HEK293 (cell line): ENCODE results near the gene NCK2.

Experiments
- CTCF ChIA-PET: fragments of 350-600 bp; formaldehyde crosslinking; extraction: SDS; loops from one replicate; lab custom pipeline; 2021; ENCODE audit warnings: antibody characterized with exemption; lab: Yijun Ruan, JAX
- POLR2A ChIA-PET: fragments of 300-600 bp; formaldehyde crosslinking; extraction: SDS; loops from one replicate; lab custom pipeline; 2020; ENCODE audit warnings: antibody characterized with exemption, inconsistent platforms; lab: Yijun Ruan, JAX
- H3K27ac ChIP-seq: fragments of 200-500 bp; sonication (Bioruptor generic); 2 replicates; pipeline ENCODE4 v1.5.1; 2014; ENCODE audit warnings: low read depth, low read length, control low read depth, inconsistent platforms; ENCODE audit errors: extremely low read depth
- H3K36me3 ChIP-seq, 2 experiments: fragments of 200-500 bp in 1 of 2; sonication (Bioruptor generic) in 1 of 2; 1 replicate in 1 of 2; 2 replicates in 1 of 2; pipeline ENCODE4 v1.5.1; 2014 to 2017; ENCODE audit warnings: inconsistent platforms in 2 of 2, low read length in 2 of 2; ENCODE audit not compliant: control insufficient read depth in 2 of 2, insufficient read depth in 1 of 2
- H3K4me1 ChIP-seq: fragments of 200-500 bp; sonication (Bioruptor generic); 2 replicates; pipeline ENCODE4 v1.5.1; 2014; ENCODE audit warnings: mild to moderate bottlenecking, low read length, inconsistent platforms; ENCODE audit not compliant: control insufficient read depth, insufficient read depth
- H3K4me3 ChIP-seq: 2 replicates; pipeline ENCODE4 v1.5.1; 2011; ENCODE audit warnings: low read depth, mild to moderate bottlenecking, control low read depth, low read length, moderate library complexity
- H3K9me3 ChIP-seq: fragments of 200-500 bp; sonication (Bioruptor generic); 2 replicates; pipeline ENCODE4 v1.5.1; 2014; ENCODE audit warnings: low read depth, low read length, inconsistent platforms; ENCODE audit not compliant: control insufficient read depth, insufficient read depth
- MZF1 ChIP-seq: fragments of 450-650 bp; formaldehyde crosslinking; IDR thresholded peaks from 2 replicates; pipeline ENCODE4 v1.5.1; 2017; ENCODE audit warnings: missing biosample characterization, missing genetic modification characterization, borderline replicate concordance
- RBAK ChIP-seq: fragments of 450-650 bp; formaldehyde crosslinking; IDR thresholded peaks from 2 replicates; pipeline ENCODE4 v1.5.1; 2016; ENCODE audit warnings: missing biosample characterization, missing genetic modification characterization
- SALL2 ChIP-seq: fragments of 450-650 bp; formaldehyde crosslinking; IDR thresholded peaks from 2 replicates; pipeline ENCODE4 v1.5.0; 2017; ENCODE audit warnings: missing biosample characterization, mild to moderate bottlenecking, missing genetic modification characterization, borderline replicate concordance
- SP3 ChIP-seq: fragments of 450-650 bp; formaldehyde crosslinking; IDR thresholded peaks from 2 replicates; pipeline ENCODE4 v1.5.1; 2016; ENCODE audit warnings: missing biosample characterization, missing genetic modification characterization
- TCF7L2 ChIP-seq: IDR thresholded peaks from 2 replicates; pipeline ENCODE4 v1.6.1; 2011; ENCODE audit warnings: low read depth, mild to moderate bottlenecking, inconsistent platforms, low read length, moderate library complexity, borderline replicate concordance
- ZNF211 ChIP-seq: fragments of 450-650 bp; formaldehyde crosslinking; IDR thresholded peaks from 2 replicates; pipeline ENCODE4 v1.5.1; 2016; ENCODE audit warnings: low read depth, missing biosample characterization, missing genetic modification characterization
- ZNF248 ChIP-seq: fragments of 450-650 bp; formaldehyde crosslinking; IDR thresholded peaks from 2 replicates; pipeline ENCODE4 v1.5.1; 2017; ENCODE audit warnings: missing biosample characterization, missing genetic modification characterization
- ZNF341 ChIP-seq: fragments of 450-650 bp; formaldehyde crosslinking; IDR thresholded peaks from 2 replicates; pipeline ENCODE4; 2016; ENCODE audit warnings: low read depth, missing biosample characterization, missing genetic modification characterization
- ZNF350 ChIP-seq: fragments of 450-650 bp; formaldehyde crosslinking; IDR thresholded peaks from 2 replicates; pipeline ENCODE4 v1.5.0; 2017; ENCODE audit warnings: missing biosample characterization, mild to moderate bottlenecking, missing genetic modification characterization
- ZNF391 ChIP-seq: fragments of 450-650 bp; formaldehyde crosslinking; IDR thresholded peaks from 2 replicates; pipeline ENCODE4 v1.5.1; 2016; ENCODE audit warnings: low read depth, missing biosample characterization, missing genetic modification characterization, borderline replicate concordance
- ZNF416 ChIP-seq: fragments of 450-650 bp; formaldehyde crosslinking; IDR thresholded peaks from 2 replicates; pipeline ENCODE4 v1.5.1; 2016; ENCODE audit warnings: missing biosample characterization, missing genetic modification characterization
- ZNF433 ChIP-seq: fragments of 450-650 bp; formaldehyde crosslinking; IDR thresholded peaks from 2 replicates; pipeline ENCODE4 v1.5.1; 2016; ENCODE audit warnings: missing biosample characterization, missing genetic modification characterization, low read depth
- ZNF555 ChIP-seq: fragments of 450-650 bp; formaldehyde crosslinking; conservative IDR thresholded peaks from 2 replicates; pipeline ENCODE4 v1.5.1; 2017; ENCODE audit warnings: missing biosample characterization, mild to moderate bottlenecking, missing genetic modification characterization, inconsistent platforms
- ZNF664 ChIP-seq: fragments of 450-650 bp; formaldehyde crosslinking; IDR thresholded peaks from 2 replicates; pipeline ENCODE4 v1.5.1; 2016; ENCODE audit warnings: missing biosample characterization, missing genetic modification characterization
- ZNF670 ChIP-seq: fragments of 450-650 bp; formaldehyde crosslinking; IDR thresholded peaks from 2 replicates; pipeline ENCODE4 v1.5.1; 2016; ENCODE audit warnings: missing biosample characterization, missing genetic modification characterization, low read depth
- ZNF776 ChIP-seq: fragments of 450-650 bp; formaldehyde crosslinking; IDR thresholded peaks from 2 replicates; pipeline ENCODE4 v1.5.0; 2017; ENCODE audit warnings: missing biosample characterization, missing genetic modification characterization, borderline replicate concordance
- ZNF785 ChIP-seq: fragments of 450-650 bp; formaldehyde crosslinking; IDR thresholded peaks from 2 replicates; pipeline ENCODE4 v1.5.1; 2016; ENCODE audit warnings: missing biosample characterization, missing genetic modification characterization
- ZNF837 ChIP-seq: fragments of 450-650 bp; formaldehyde crosslinking; IDR thresholded peaks from 2 replicates; pipeline ENCODE4 v1.5.1; 2016; ENCODE audit warnings: missing biosample characterization, missing genetic modification characterization
- TF ChIP-seq, protein P1 (sequence below): fragments of 450-650 bp; formaldehyde crosslinking; IDR thresholded peaks from 2 replicates; pipeline ENCODE4 v1.5.1; 2016; ENCODE audit warnings: missing biosample characterization, missing genetic modification characterization
- TF ChIP-seq, protein P2 (sequence below): fragments of 450-650 bp; formaldehyde crosslinking; IDR thresholded peaks from 2 replicates; pipeline ENCODE4 v1.5.1; 2017; ENCODE audit warnings: missing biosample characterization, missing genetic modification characterization
- TF ChIP-seq, protein P3 (sequence below): IDR thresholded peaks from 2 replicates; pipeline ENCODE4 v1.6.1; 2011; ENCODE audit warnings: mild to moderate bottlenecking, low read depth, low read length, borderline replicate concordance
- TF ChIP-seq, protein P4 (sequence below): fragments of 450-650 bp; formaldehyde crosslinking; IDR thresholded peaks from 2 replicates; pipeline ENCODE4 v1.5.1; 2016; ENCODE audit warnings: missing biosample characterization, missing genetic modification characterization

Gene NCK2

DNA sequence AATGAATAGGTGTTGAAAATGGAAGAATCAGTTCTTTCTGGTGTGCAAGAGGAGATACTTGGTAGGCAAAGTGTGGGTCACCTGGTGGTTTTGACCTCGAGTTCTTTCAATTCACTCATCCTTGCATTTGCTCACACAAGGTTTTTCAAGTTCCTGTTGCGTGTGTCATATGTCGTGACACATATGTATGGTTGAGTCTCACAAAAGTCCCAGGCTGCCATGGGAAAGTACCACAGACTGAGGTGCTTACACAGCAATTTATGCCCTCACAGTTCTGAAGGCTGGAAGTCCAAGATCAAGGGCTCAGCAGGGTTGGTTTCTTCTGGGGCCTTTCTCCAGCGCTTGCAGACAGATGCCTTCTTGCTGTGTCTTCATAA is 64.4 kb downstream of the NCK2 start:
- H3K9me3 ChIP-seq: no peaks in the 10 kb centered on the region
- H3K4me1 ChIP-seq: peaks cover 12% of the 10 kb centered on the region; the same call in 1 of the 2 replicates
- CTCF ChIA-PET: no interaction called here
- H3K27ac ChIP-seq: no peak overlapping the region
- POLR2A ChIA-PET: no interaction called here
- H3K36me3 ChIP-seq: no peaks in the 10 kb centered on the region
- TF ChIP-seq, protein P1, sequence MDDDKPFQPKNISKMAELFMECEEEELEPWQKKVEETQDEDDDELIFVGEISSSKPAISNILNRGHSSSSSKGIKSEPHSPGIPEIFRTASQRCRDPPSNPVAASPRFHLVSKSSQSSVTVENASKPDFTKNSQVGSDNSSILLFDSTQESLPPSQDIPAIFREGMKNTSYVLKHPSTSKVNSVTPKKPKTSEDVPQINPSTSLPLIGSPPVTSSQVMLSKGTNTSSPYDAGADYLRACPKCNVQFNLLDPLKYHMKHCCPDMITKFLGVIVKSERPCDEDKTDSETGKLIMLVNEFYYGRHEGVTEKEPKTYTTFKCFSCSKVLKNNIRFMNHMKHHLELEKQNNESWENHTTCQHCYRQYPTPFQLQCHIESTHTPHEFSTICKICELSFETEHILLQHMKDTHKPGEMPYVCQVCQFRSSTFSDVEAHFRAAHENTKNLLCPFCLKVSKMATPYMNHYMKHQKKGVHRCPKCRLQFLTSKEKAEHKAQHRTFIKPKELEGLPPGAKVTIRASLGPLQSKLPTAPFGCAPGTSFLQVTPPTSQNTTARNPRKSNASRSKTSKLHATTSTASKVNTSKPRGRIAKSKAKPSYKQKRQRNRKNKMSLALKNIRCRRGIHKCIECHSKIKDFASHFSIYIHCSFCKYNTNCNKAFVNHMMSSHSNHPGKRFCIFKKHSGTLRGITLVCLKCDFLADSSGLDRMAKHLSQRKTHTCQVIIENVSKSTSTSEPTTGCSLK (tag by site-specific recombination): no peak
- TF ChIP-seq ZNF433 (no peak), ZNF555 (tag by site-specific recombination) (no peak), ZNF670 (tag by site-specific recombination) (no peak), MZF1 (tag by site-specific recombination) (no peak), ZNF248 (tag by site-specific recombination) (no peak), ZNF350 (tag by site-specific recombination) (no peak), ZNF211 (tag by site-specific recombination) (no peak), SP3 (tag by site-specific recombination) (no peak), ZNF776 (tag by site-specific recombination) (no peak), ZNF837 (tag by site-specific recombination) (no peak), ZNF785 (tag by site-specific recombination) (no peak), TCF7L2 (no peak), SALL2 (no peak), ZNF391 (no peak), ZNF664 (tag by site-specific recombination) (no peak), RBAK (tag by site-specific recombination) (no peak)
- TF ChIP-seq, protein P2, sequence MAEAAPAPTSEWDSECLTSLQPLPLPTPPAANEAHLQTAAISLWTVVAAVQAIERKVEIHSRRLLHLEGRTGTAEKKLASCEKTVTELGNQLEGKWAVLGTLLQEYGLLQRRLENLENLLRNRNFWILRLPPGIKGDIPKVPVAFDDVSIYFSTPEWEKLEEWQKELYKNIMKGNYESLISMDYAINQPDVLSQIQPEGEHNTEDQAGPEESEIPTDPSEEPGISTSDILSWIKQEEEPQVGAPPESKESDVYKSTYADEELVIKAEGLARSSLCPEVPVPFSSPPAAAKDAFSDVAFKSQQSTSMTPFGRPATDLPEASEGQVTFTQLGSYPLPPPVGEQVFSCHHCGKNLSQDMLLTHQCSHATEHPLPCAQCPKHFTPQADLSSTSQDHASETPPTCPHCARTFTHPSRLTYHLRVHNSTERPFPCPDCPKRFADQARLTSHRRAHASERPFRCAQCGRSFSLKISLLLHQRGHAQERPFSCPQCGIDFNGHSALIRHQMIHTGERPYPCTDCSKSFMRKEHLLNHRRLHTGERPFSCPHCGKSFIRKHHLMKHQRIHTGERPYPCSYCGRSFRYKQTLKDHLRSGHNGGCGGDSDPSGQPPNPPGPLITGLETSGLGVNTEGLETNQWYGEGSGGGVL (tag by site-specific recombination): no peak
- TF ChIP-seq, protein P3, sequence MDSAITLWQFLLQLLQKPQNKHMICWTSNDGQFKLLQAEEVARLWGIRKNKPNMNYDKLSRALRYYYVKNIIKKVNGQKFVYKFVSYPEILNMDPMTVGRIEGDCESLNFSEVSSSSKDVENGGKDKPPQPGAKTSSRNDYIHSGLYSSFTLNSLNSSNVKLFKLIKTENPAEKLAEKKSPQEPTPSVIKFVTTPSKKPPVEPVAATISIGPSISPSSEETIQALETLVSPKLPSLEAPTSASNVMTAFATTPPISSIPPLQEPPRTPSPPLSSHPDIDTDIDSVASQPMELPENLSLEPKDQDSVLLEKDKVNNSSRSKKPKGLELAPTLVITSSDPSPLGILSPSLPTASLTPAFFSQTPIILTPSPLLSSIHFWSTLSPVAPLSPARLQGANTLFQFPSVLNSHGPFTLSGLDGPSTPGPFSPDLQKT: no peak
- TF ChIP-seq, protein P4, sequence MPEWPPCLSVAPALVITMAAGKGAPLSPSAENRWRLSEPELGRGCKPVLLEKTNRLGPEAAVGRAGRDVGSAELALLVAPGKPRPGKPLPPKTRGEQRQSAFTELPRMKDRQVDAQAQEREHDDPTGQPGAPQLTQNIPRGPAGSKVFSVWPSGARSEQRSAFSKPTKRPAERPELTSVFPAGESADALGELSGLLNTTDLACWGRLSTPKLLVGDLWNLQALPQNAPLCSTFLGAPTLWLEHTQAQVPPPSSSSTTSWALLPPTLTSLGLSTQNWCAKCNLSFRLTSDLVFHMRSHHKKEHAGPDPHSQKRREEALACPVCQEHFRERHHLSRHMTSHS (tag by site-specific recombination): no peak
- TF ChIP-seq, all 188 proteins: peak for 0
- no peak overlapping the region for H3K4me3 ChIP-seq

DNA sequence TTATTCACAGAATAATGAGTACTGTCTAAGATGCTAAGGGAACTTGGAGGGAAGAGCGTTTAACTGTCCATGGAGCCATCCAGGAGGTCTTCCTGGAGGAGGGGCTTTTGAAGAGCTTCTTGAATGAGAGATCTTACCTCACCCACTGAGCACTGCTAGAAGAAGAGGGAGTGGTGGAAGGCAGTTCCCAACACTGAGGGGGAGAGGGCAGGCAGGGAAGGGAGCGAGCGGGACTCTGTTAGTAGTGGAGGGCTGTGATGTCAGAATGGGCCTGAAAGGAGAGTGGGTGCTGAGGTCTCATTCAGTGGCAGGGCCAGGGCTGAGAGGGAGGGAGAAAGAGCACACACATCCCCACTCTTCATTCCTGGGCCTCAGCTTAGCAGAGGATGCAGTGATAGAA is 65.0 kb downstream of the NCK2 start:
- ChIA-PET CTCF (no interaction called here), POLR2A (no interaction called here)
- peaks cover 5% of the 10 kb centered on the region; the same call in 1 of the 2 replicates for H3K4me1 ChIP-seq
- no peaks in the 10 kb centered on the region for H3K9me3 ChIP-seq
- no peak overlapping the region for H3K27ac ChIP-seq
- no peaks in the 10 kb centered on the region for H3K36me3 ChIP-seq
- TF ChIP-seq ZNF341 (tag by site-specific recombination) (peak; percentile 70), ZNF416 (tag by site-specific recombination) (no peak)
- H3K4me3 ChIP-seq: no peak overlapping the region
